GM10248 (cell line): ENCODE results near the gene SH3BP5.
A peak's percentile ranks its signal among the peaks of the same experiment; 100 is the strongest.

Source experiments
- CTCF ChIA-PET: fragments of 300-600 bp; sonication (Branson Sonifier 250); formaldehyde crosslinking; extraction: SDS; loops from one replicate; lab custom pipeline; 2021; ENCODE audit warnings: antibody characterized with exemption; lab: Yijun Ruan, JAX
- POLR2A ChIA-PET: fragments of 350-650 bp; sonication (Branson Sonifier 250); formaldehyde crosslinking; extraction: SDS; loops from one replicate; lab custom pipeline; 2020; ENCODE audit warnings: antibody characterized with exemption; lab: Yijun Ruan, JAX
- DNase-seq: peaks from one replicate; pipeline ENCODE4 v3.0.0; 2012; ENCODE audit errors: extremely low spot score
- CTCF ChIP-seq: IDR thresholded peaks from 2 replicates; pipeline ENCODE4 v1.5.1; 2012; ENCODE audit warnings: mild to moderate bottlenecking, low read depth; ENCODE audit errors: extremely low read depth, missing control alignments, control extremely low read depth

SH3BP5 gene, protein sequence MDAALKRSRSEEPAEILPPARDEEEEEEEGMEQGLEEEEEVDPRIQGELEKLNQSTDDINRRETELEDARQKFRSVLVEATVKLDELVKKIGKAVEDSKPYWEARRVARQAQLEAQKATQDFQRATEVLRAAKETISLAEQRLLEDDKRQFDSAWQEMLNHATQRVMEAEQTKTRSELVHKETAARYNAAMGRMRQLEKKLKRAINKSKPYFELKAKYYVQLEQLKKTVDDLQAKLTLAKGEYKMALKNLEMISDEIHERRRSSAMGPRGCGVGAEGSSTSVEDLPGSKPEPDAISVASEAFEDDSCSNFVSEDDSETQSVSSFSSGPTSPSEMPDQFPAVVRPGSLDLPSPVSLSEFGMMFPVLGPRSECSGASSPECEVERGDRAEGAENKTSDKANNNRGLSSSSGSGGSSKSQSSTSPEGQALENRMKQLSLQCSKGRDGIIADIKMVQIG

DNA sequence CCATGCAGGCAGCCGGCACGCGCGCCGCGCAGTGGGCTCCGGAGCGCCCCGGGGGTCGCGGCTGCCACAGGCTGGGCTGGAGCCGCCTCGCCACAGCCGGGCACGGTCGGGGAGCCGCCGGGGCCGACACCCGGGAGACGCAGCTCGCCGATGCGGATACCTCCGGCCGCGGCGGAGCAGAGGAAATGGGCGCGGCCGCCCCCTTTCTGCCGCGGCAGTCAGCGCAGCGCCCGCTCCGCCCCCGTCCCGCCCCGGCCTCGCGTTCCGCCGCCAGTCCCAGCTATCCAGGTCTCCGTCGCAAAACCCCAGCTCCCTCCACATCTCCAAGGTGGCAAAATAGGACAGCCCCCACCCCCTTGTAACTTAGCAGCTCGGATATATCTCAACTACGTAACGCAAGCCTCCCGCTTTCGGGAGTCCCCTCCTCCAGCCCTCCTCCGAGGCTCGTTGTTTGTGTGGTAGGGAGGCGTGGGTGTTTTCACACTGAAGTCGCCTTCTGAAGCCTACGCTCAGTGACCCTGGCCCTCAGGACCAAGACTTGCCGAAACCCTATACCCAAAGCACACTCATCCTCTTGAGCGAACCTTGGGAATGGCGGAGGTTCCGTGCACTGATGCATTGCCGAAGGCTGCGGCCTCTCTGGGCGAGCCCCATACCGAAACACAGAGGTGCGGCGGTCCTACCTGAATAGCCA is at the start of gene SH3BP5:
SH3BP5 (minus strand) TSS at position 182 of the 694 bp plus-strand sequence; CDS start at position 4, 178 bp downstream.
- ChIA-PET CTCF (interaction anchor here (0.6 to 8.6 kb wide), 30 partner anchors 9 to 224 kb away, joined by 3 to 69 read pairs (median 5); partner anchors contain the start of gene CAPN7), POLR2A (no interaction called here)
- TF ChIP-seq CTCF: peak; percentile 74
- DNase-seq: peak; percentile 88

DNA sequence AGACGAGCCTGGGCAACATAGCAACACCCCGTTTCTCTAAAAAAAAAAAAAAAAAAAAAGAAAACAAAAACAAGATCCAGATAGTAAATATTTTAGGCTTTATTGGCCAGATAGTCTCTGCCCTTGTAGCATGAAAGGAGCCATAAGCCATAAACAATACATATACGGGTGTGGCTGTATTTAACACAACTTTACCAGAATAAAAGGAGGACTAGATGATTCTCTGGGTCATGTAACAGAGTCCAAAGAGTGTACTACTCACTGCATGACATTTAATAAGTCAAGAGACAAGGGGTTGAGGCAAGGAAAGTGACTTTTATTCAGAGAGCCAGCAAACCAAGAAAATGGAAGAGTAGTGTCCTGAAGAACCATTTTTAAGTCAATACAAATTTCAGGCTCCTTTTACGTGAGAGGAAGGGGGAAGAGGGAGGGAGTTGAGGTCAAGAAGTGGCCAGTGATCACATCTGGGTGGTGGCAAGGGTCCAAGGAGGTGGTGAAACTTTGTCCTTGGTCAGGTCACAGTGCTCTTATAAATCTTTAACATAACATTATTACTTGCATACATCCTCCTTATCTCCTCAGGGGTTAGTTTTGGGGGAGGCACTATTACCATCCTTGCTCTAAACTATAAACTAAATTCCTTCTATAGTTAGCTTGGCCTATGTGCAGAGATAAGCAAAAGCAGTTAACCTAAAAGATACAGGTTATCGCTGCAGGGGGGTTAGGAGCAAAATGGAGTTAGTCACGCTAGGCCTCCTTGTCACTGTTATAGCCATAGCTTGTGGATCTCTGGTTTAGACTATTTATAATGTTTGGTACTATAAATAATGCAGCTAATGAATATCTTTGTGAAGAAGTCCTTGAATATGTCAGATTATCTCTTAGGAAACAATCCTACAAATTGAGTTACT is 48.8 kb upstream of the SH3BP5 start:
- TF ChIP-seq CTCF: no peak
- ChIA-PET CTCF (interaction anchor here (2.2 to 6.8 kb wide), 4 partner anchors 15 to 121 kb away, joined by 5 to 123 read pairs (median 10); no protein-coding TSS in a partner anchor), POLR2A (no interaction called here)
- no peak for DNase-seq

DNA sequence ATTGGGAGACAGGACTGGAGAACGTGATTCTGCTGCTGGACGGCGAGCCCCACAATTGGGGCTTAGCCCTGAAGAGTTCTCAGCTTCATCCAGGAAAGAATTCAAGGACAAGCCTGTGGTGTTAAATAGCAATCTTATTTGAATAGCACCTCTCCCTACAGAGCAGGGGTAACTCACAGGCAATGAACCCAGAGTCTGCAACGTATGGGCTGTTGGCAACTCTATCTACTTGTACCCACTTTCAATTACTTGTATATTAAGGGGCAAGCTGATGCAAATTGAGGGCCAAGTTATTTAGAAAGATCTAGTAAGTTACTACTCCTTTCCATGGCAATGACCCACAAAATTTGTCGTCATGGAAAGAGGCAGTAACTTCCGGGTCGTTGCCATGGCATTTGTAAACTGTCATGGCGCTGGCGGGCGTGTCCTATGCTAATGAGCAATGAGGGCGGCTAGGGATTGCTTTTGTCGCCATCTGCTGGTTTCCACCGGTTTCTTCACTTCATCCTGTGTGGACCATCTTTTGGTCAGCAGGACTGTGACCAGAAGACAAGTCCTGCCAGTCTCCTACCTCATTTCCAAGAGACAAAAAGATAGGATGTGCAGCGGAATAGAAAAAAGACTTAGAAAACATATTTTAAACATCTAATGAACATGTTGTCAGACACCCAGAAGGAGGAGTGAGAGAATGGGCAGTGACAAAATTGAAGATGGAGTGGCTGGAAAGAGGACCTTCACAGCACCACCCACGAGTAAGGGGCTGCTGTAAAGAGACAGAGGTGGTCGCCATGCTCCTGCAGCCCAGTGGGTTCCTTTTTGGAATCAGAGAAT is 45.8 kb upstream of the SH3BP5 start:
- ChIA-PET POLR2A (no interaction called here), CTCF (interaction anchor here (0.7 to 6.8 kb wide), 19 partner anchors 12 to 174 kb away, joined by 3 to 123 read pairs (median 3); partner anchors contain the start of gene SH3BP5)
- peak; percentile 74 for TF ChIP-seq CTCF
- DNase-seq: peak; percentile 62

DNA sequence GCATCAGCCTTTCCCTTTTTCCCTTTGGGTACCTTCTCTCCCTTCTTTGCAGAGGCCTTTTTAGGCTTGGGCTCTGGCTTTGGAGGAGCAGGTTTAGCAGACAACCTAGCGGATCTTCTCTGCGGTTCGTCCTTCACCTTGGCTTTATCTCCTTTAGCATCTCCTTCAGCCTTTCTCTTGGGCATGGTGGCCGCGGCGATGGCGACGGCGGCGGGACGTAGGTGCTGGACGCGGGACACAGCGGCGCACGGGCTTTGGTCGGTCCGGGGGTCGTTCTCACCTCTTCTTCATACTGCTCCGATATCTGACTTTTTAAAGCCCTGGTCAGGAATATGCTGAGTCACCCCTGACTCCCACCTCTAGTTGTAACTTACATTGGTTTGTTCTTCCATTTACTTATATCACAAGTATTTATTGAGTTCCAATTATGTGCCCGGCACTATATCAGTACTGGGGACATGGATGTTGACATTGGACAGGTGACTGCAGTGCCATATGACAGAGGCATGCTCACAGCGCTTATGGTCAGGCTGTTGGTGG is 43.1 kb upstream of the SH3BP5 start:
- TF ChIP-seq CTCF: no peak
- ChIA-PET CTCF (interaction anchor here (1.4 to 6.8 kb wide), 3 partner anchors 14 to 109 kb away, joined by 3 to 123 read pairs (median 3); no protein-coding TSS in a partner anchor), POLR2A (no interaction called here)
- no peak for DNase-seq

DNA sequence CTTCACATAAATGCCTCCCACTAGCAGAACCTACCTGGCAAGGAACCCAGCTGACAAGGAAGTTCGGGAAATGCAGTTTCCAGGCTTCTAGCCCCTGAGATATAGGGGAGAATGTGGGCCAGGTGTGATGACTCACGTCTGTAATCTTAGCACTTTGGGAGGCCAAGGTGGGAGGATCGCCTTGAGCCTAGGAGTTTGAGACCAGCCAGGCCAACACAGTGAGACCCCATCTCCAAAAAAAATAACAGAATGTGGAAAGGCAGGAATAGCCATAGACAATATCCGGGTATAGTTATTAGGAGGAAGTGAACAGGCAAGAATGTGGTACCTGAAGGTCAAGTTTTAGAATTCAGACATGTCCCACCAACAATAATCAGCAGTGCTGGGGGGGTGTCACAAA is 40.5 kb upstream of the SH3BP5 start:
- CTCF ChIA-PET: interaction anchor here (1.8 to 2.3 kb wide), 2 partner anchors 11 to 104 kb away, joined by 7 read pairs; no protein-coding TSS in a partner anchor

More for the DNA sequence above, 40.5 kb upstream of the SH3BP5 start:
- no peak for DNase-seq
- POLR2A ChIA-PET: no interaction called here
- no peak for TF ChIP-seq CTCF
